Adrenal gland (tissue), 5 donors: ENCODE results near the gene ATP1B3.

ENCODE experiments used
- POLR2A ChIP-seq, 2 donors: fragments of 450-650 bp; IDR thresholded peaks; one replicate each; pipeline ENCODE4 v1.6.1; 2017; ENCODE audit warnings: antibody characterized with exemption in 2 of 2, mild to moderate bottlenecking in 2 of 2, moderate library complexity in 1 of 2
- TF ChIP-seq, protein P1 (sequence below), 6 experiments: fragments of 450-650 bp in 4 of 6; fragments of 200-600 bp in 2 of 6; sonication (generic) in 1 of 6; IDR thresholded peaks; 1 replicate in 5 of 6; 2 replicates in 1 of 6; pipeline versions ENCODE4 v1.5.1 to v1.8.0; 2016 to 2021; ENCODE audit warnings: antibody characterized with exemption in 6 of 6, mild to moderate bottlenecking in 2 of 6, moderate library complexity in 1 of 6
- donor health status: DM: no; HTN: no; CAD: no.

DNA sequence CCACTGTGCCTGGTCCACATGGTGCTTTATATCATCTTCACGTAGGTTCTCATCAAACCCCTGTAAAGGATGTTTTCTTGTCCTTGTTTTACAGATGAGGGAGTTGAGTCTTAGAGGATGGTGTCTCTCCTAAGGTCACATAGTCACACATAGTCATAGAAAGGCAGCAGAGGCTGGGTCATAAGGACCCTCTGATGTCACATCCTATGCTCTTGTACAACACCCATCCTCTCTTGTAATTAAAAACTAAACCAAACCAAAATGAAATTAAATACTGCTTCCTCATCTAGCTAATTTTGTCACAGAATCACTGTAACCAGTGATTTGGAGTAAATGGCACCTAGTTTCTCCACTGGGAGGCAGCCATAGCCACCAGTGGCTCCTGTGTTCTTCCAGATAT lies 21.8 kb upstream of the ATP1B3 start:
- TF ChIP-seq, protein P1, sequence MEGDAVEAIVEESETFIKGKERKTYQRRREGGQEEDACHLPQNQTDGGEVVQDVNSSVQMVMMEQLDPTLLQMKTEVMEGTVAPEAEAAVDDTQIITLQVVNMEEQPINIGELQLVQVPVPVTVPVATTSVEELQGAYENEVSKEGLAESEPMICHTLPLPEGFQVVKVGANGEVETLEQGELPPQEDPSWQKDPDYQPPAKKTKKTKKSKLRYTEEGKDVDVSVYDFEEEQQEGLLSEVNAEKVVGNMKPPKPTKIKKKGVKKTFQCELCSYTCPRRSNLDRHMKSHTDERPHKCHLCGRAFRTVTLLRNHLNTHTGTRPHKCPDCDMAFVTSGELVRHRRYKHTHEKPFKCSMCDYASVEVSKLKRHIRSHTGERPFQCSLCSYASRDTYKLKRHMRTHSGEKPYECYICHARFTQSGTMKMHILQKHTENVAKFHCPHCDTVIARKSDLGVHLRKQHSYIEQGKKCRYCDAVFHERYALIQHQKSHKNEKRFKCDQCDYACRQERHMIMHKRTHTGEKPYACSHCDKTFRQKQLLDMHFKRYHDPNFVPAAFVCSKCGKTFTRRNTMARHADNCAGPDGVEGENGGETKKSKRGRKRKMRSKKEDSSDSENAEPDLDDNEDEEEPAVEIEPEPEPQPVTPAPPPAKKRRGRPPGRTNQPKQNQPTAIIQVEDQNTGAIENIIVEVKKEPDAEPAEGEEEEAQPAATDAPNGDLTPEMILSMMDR (IDR thresholded peaks at IDR 0.05), result no peak
- no peak for TF ChIP-seq POLR2A (IDR thresholded peaks at IDR 0.05)
